Stimulated activated CD8-positive, alpha-beta memory T cell treated with anti-CD3 and anti-CD28 coated beads, Interleukin-4, amount 100 ng/mL, for 1 hour (primary cell): Measurements from ENCODE around the gene CDC42EP5.
"Not testable (repeated sequence)": the region's sequence is repeated elsewhere in the genome, so short reads cannot be mapped to it uniquely, and the experiment has no call there.

Source experiments
- DNase-seq, 2 donors: peaks; one replicate each; pipeline ENCODE4 v3.0.0-alpha.2; 2020; ENCODE audit warnings: low read depth in 2 of 2, low spot score in 1 of 2

The CDC42EP5 gene

GRCh38 chr19:54489766-54490165 lies 16.7 kb upstream of the CDC42EP5 start:
- no peak for DNase-seq

- DNase-seq: no peak
Observed at GRCh38 chr19:54489341-54489740, 16.2 kb upstream of the CDC42EP5 start.

DNA sequence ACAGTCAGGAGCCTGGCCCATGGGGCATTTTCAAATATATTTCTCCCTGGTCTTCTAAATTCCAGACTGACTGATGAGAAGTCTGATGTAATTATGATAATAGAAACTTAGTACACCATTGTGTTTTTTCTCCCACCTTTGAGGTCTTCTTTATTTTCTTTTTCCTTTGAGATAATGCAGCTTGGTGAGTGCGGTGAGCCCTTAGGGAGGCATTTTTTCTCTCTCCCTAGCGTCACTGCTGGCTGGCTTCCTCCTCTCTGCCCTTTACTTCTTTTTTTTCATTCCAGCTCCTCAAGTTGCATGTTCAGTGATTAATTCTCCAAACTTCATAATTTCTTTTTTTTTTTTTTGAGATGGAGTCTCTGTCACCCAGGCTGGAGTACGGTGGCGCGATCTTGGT lies 12.8 kb upstream of the CDC42EP5 start:
- DNase-seq: no peak

GRCh38 chr19:54484451-54484850 lies 11.4 kb upstream of the CDC42EP5 start:
- DNase-seq: no peak

- DNase-seq: no peak
Observed at GRCh38 chr19:54482889-54483288, 9.8 kb upstream of the CDC42EP5 start.

DNA sequence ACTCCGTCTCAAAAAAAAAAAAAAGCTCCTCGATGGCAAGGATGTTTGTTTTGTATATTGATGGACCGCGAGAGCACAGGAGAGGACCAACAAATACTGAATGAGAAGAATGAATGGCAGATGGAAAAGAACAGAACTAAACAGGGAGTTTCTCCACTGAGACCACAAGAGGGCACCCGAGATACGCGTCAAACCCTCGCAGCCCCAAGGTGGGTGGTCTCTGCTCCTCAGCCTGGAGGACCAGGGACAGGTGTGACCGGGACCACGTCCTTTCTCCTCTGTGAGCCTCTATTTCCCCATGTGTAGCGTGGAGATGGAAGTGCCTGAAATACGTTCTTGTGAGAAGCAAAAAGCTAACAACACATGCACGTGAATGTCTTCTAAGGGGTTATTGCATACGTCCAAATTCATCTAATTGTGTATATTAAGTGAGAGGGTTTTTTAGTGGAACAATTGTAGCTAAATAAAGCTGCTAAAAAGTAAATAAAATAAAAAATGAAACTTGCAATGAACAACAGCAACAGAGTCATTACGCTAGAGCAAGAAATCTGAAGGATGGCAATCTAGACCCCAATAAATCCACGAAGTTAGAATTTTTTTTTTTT lies 8.3 kb upstream of the CDC42EP5 start:
- DNase-seq: no peak

DNA sequence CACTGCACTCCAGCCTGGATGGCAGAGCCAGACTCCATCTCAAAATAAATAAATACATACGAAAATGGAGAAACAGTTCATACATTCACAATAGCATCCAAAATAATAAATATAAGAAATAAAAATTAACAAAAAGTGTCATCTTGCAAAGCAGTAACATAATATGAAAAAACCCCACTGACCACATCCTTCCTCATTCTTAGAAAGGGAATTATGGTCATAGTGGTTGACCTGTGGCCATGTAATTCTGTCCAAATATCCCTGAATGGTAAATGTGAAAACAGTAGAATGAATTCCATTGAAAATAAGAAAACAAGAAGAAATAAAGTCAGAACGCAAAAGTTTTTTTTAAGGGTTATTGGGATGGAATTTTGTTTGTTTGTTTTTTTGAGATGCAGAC lies 7.0 kb upstream of the CDC42EP5 start:
- DNase-seq: no peak

DNA sequence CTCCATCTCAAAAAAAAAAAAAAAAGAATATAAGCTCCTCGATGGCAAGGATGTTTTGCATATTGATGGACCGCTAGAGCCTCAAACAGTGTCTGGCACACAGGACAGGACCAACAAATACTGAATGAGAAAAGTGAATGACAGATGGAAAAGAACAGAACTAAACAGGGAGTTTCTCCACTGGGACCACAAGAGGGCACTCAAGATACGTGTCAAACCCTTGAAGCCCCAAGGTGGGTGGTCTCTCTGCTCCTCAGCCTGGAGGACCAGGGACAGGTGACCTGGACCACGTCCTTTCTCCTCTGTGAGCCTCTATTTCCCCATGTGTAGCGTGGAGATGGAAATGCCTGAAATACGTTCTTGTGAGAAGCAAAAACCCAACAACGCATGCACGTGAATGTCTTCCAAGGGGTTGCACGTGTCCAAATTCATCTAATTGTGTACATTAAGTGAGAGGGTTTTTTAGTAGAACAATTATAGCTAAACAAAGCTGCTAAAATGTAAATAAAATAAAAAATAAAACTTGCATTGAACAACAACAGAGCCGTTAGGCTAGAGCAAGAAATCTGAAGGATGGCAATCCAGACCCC lies 5.7 kb upstream of the CDC42EP5 start:
- no peak for DNase-seq

DNA sequence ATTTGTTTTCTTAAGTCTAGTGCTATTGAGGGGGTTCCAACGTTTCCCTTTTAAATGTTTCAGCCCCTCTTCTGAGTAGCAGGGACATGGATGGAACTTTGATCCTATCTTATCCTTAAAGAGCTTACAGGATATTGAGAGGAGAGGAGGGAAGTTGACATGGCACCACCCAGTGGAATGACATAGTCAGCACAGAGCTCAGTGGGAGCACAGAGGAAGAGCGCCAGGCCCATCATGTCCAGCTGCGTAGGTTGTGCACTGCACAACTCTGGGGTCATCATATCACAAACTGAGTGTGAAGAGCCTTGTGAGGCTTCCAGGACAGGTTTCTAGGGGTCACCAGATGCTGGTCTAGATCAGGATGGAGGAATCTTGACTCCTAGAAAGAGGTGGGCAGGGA lies 4.6 kb upstream of the CDC42EP5 start:
- no peak for DNase-seq

GRCh38 chr19:54475706-54476105 lies 2.6 kb upstream of the CDC42EP5 start:
- DNase-seq: no peak

- DNase-seq: no peak
Observed at GRCh38 chr19:54473892-54474372, 836 bp upstream of the CDC42EP5 start.

GRCh38 chr19:54470991-54471782 lies 1.9 kb downstream of the CDC42EP5 start:
- DNase-seq: no peak

DNA sequence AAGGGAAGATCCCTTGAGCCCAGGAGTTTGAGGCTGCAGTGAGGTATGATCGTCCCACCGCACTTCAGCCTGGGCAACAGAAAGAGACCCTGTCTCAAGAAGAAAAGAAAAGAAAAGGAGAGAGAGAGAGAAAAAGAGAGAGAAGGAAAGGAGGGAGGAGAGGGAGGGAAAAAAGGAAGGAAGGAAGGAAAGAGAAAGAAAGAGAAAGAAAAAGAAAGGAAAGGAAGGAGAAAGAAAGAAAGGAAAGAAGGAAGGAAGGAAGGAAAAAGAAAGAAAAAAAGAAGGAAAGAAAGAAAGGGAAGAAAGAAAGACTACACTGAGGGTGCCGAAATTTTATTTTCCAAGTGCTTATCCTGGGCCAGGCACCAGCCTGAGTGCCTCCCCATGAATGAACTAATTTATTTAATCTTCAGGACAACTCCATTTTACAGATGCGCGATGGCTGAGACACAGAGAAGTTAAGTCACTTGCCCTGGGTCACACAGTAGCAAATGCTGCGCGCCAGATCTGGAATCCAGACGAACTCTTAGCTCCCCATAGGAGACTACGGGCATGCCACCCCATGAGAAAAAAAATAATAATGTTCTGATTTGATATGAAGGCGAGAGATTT lies 2.7 kb downstream of the CDC42EP5 start:
- no peak for DNase-seq

DNA sequence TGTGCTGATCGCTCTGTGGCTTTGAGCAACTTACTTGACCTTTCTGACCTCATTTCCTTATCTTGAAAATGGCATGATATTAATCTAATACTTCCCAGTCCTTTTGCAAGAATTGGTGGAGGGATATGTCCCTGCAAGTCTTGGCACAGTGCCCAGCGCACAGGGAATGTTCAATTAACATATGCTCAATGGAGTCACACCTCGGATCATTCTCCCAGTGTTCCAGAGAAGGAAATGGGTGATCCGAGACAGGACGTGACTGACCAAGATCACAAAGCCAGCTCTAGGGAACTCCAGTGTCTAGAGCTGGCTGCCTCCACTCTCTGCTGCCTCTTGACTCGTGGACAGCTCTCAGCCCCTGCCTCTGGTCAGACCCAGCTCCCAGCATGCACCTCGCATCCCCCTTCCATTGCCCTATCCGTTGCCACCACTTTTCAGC lies 3.6 kb downstream of the CDC42EP5 start:
- DNase-seq: no peak

- DNase-seq: not testable (repeated sequence)
Observed at GRCh38 chr19:54466110-54466480, 7.0 kb downstream of the CDC42EP5 start.

DNA sequence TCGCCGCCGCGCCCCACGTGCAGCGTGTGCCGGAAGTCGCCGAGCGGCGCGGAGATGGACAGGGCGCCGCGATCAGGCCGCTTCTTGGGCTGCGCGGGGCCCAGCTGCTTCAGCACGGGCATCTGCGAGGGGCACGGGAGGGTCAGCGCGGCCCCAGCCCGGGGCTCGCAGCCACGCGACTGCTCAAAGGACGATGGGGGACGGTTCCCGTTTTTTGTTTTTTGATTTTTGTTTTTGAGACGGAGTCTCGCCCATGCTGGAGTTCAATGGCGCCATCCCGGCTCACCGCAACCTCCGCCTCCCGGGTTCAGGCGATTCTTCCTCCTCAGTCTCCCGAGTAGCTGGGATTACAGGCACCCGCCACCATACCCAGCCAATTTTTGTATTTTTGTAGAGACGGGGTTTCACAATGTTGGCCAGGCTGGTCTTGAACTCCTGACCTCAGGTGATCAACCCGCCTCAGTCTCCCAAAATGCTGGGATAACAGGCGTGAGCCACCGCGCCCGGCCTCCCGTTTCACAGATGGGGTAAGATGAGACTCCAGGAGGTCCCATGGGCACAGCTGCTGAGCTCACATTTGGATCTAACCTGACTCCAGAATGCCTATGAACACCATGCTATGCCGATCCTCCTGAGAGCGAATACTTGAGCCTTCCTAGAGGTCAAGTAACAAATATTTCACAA lies 7.5 kb downstream of the CDC42EP5 start:
- DNase-seq: no peak

GRCh38 chr19:54464630-54465425 lies 8.3 kb downstream of the CDC42EP5 start:
- DNase-seq: peak; percentile 33 to 51

GRCh38 chr19:54464044-54464629 lies 9.0 kb downstream of the CDC42EP5 start:
- DNase-seq: peak; percentile 32 to 62

GRCh38 chr19:54463531-54464043 lies 9.5 kb downstream of the CDC42EP5 start, which contains the start of gene LENG9:
TSS of gene LENG9 (minus strand) at chr19:54463778. CDS start at chr19:54463526, 252 bp downstream.
- DNase-seq: peak; percentile 66 to 82
